HG03571 (cell line): Measurements from ENCODE around the gene POU2F3.

Experiments
- ATAC-seq: cut with Tn5 transposase; IDR thresholded peaks from one replicate; pipeline ENCODE4 v1.9.1; 2021; ENCODE audit not compliant: unreplicated experiment

POU2F3 gene

GRCh38 chr11:120226242-120226641 is 13.7 kb upstream of the POU2F3 start:
- no peak for ATAC-seq

DNA sequence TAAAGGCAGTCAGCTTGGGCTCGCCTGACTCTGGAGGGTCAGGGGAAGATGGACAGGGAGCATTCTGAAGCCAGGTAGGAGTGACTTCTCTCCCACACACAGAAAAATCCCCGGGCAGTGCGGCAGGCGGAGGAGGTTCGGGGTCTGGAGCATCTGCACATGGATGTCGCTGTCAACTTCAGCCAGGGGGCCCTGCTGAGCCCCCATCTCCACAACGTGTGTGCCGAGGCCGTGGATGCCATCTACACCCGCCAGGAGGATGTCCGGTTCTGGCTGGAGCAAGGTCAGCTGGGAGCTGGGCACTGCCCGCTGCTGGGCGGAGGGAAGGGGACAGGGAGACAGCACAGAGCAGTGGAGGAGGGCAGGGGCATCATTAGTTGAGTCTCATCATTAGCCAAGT is 13.2 kb upstream of the POU2F3 start:
- ATAC-seq, result no peak

GRCh38 chr11:120227228-120227852 is 12.6 kb upstream of the POU2F3 start:
- no peak for ATAC-seq

GRCh38 chr11:120228794-120229384 is 11.1 kb upstream of the POU2F3 start:
- ATAC-seq, result no peak

- no peak for ATAC-seq
Measured at GRCh38 chr11:120229451-120230424, 10.2 kb upstream of the POU2F3 start.

DNA sequence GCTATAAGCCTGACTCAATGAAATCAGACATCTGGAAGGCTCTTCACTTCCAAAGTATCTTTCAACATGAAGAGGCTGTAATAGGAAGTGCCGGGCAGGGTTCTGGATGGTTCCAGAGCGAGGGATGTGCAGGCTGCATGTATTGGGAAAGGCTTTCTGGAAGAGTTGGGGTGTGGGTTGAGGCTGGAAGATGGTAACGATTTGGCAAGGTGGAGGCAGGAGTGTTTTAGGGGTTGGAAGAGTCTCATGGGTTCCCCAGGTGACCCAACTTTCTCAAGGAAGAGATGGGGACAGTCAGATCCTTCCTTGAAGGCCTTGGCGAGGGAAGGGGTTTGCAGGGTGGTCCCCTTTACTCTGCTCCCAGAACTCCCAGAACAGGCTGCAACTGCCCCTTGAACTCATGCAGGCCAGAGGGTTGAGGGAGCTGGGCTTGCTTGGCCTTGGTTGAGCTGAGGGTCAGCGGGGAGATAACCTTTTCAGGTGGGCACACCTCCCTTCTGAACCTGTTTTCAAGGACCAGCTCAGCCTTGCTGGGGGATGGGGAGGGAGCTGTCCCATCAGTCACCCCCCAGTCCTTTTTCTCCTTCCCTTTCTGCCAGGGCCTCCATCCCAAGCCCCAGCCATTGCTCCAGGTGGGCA is 9.4 kb upstream of the POU2F3 start:
- ATAC-seq, result no peak

GRCh38 chr11:120231963-120232362 is 8.0 kb upstream of the POU2F3 start:
- ATAC-seq, result no peak

DNA sequence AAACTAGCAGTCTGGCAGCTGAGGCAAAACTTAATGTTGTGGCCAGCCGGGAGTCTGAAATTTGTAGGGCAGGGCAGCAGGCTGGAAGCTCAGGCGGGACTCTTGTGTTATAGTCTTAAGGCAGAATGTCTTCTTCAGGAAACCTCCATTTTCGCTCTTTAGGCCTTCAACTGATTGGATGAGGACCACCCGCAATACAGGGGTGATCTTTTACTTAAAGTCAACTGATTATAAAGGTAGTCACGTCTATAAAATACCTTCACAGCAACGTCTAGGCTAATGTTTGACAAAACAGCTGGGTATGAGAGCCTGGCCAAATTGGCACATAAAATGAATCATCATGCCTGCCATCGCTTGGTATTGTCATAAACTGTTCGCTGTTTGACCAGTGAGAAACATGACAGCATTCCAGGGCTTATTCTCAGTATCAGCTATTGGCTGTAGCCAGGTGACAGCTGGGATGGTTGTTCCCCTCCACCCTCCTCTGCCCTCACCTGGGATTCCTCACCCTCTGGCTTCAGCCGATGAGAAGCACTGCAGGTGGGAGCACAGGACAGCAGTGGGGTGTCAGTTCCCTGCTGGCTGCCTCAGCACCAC is 6.6 kb upstream of the POU2F3 start:
- no peak for ATAC-seq

DNA sequence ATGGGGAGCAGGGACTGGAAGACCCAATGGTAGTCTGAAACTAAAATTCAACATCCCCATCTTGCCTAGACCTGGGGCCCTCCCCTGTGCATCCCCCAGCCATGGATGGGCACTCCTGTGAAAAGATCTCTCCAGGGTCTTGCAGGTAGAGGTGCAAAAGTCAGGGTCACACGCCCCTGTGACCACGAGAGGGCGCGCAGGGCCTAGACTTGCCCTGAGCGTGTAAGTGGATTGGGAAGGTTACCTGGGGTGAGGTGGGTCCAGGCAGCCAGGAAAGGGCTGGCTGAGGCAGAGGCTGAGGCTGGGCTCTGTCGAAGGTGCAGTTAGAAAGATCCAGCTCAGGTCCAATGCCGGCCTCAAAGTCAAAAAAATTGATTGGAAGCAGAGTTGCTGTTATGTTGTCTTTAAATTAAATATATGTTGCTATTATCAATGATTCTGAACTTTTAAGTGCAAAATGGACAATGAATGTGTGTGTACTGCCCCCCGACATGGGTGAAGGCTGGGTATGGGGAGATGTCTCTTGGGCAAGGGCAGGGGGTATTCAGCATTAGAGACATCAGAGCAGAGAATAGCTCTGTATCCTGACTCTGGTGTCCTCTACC is 4.8 kb upstream of the POU2F3 start:
- no peak for ATAC-seq

DNA sequence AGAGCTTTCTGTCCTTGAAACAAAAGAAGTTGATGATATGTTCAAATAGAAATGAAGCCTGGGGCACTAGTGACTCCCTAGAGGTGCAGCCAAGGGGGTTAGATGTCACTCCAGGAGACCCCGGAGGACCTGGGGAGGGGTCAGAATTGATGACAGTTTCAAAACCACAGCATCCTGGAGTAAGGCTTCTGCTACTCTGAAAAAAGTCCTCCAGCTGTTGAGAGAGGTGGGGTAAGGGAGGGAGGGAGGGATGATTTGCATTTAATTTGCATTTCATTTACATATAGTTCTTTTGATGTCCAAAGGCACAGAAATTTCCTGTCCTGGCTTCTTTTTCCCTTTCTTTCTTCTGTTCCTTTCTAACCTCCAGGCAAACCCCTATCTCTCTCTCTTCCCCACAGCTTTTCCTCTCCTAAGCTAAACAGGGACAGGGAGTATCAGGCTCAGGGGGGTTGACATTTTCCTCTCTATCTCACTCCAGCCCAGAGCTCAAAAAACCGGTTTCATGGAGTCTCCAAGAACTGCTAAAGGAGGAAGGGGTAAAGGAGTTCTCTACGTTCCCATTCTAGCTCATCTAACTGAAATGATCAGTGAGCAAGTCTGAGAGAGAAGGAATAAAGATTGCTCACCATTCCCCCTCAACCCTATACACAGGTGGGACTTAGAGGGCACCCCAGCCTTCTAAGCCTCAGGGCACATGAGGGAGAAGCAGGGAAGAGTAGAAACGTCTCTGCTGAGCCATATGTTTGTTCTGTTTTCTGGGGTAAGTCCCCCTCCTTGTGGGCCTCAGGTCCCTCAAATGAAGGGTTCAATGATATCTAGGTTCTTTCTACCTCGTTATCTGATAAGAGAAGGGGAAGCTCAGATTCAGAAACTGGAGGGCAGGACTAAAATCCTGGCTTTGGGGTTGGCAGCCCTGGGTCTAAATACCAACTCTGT is 3.5 kb upstream of the POU2F3 start:
- no peak for ATAC-seq

GRCh38 chr11:120238968-120239620 is 846 bp upstream of the POU2F3 start:
- ATAC-seq, result no peak

DNA sequence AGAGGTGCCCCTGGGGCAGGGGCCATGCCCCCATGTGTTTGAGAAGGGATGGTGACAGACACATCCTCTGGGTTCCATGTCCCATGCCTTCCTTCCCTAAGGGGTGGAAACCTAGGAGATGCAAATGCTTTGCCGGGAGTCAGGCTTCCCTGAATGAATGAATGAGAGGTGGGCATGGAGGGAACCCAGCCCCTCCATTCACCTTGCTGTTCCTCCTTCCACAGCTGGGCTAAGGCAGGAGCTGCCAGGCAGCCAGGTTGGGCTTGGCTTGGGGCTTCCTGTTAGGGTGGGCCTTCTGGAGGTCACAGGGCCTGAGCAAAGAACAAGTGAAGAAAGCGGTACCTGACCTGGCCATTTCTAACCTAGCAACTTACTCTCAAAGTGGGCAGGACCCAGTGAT is 926 bp downstream of the POU2F3 start:
- ATAC-seq, result no peak

DNA sequence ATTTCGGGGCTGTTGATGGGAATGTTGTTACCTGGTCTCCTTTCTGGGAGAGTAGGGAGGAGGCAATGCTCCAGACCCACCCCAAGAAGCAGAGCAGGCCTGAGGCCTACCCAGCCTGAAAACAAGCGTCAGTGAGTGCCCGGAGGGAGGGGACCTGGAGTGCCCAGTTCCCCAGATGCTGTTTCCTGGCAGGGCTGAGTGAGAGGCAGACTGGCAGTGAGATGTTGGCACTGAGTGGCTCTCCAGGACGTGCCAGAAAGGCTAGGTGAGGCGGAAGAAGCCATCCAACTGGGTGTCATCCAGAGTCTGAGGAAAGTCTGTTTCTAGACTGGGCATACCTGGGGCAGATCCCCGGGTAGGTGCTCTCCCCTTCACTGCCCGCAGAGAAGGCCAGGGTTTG is 1.3 kb downstream of the POU2F3 start:
- no peak for ATAC-seq

- ATAC-seq, result no peak
Measured at GRCh38 chr11:120243221-120243620, 3.3 kb downstream of the POU2F3 start.

DNA sequence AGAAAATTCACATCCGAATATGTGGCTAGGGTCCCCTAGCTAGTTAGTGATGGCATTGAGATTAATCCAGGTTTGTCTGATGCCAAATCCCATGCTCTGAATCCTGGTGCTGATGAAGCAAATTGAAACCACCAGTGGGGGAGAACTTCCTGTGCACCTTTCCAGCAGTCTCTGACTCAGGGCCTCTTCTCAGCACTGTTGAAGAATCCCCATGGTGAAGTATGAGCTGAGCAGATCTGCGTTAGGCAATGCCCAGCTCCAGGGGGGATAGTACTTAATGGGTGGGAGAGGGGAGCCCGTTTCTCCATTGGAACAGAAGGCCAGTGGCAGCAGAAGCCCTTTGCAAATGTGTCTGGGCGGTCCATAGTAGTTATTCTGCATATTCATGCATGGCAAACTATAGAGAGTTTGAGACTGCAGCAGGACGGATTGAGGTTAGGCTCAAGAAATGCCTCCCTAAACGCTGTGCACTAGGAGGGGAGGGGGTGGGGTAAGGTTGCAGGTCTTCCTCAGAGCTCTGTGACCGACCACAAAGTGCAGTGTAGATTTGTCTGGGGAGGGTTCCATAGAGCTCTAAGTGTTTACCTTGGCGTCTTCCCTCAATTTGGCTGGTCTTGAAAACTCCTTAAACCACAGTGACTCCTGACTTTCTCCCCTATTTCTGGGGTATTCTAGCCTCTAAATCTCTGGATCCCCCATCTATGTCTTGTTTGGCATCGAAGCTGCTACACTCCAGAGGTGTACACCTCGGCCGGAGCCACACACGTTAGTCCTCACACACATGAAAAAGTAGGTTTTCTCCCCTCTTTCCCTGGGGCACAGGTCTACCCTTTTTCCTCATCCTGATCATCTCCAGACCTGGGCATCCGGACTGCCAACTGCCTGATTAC is 4.8 kb downstream of the POU2F3 start:
- no peak for ATAC-seq

- no peak for ATAC-seq
Measured at GRCh38 chr11:120245434-120245833, 5.5 kb downstream of the POU2F3 start.

- ATAC-seq, result peak; percentile 79
Measured at GRCh38 chr11:120248551-120249278, 8.8 kb downstream of the POU2F3 start.
